Measurements from ENCODE around the gene EVX2. TPM values are rescaled to one million over a fixed set of nuclear protein-coding genes. Genes with fewer than 3 reads are reported as not detected.

Gene EVX2
- total RNA-seq, 1 donor from 2014 or later: not detected

GRCh38 chr2:176124110-176124946 lies 40.6 kb upstream of the EVX2 start:
- peaks cover 92% of the 10 kb centered on the region for H4K20me1 ChIP-seq (ENCODE audit: low read depth)

GRCh38 chr2:176123411-176124109 lies 39.8 kb upstream of the EVX2 start:
- Histone ChIP-seq H3K4me1 (no peaks in the 10 kb centered on the region), H3F3A (ENCODE audit: low read depth) (peaks cover 3% of the 10 kb centered on the region), H2AFZ (replicated peaks) (peak overlapping the region; percentile 68), H3K36me3 (no peaks in the 10 kb centered on the region), H3K4me3 (peak overlapping the region; percentile 42), H3K9ac (no peak overlapping the region), H3K27ac (no peak overlapping the region), H3K27me3 (peaks cover 100% of the 10 kb centered on the region), H3K4me2 (peak overlapping the region; percentile 79), H4K20me1 (ENCODE audit: low read depth) (peaks cover 88% of the 10 kb centered on the region), H3K79me2 (ENCODE audit: low read depth) (no peaks in the 10 kb centered on the region), H3K9me3 (ENCODE audit: low read depth) (no peaks in the 10 kb centered on the region)
- DNase-seq (ENCODE audit: low spot score): no peak
- Mint-ChIP-seq H3K4me1 (peaks cover 11% of the 10 kb centered on the region), H3K27ac (no peak overlapping the region), H3K9me3 (peaks cover 7% of the 10 kb centered on the region), H3K4me3 (peak overlapping the region; percentile 38), H3K36me3 (peaks cover 3% of the 10 kb centered on the region), H3K27me3 (ENCODE audit: insufficient read depth, low read depth) (peaks cover 85% of the 10 kb centered on the region)
- TF ChIP-seq EZH2phosphoT487 (IDR thresholded peaks at IDR 0.05) (peak; percentile 87), EZH2 (IDR thresholded peaks at IDR 0.05) (no peak)

More at GRCh38 chr2:176124110-176124946, 40.6 kb upstream of the EVX2 start:
- Histone ChIP-seq H3K36me3 (no peaks in the 10 kb centered on the region), H3F3A (ENCODE audit: low read depth) (peaks cover 3% of the 10 kb centered on the region), H3K4me2 (no peak overlapping the region), H3K4me3 (no peak overlapping the region), H3K9ac (no peak overlapping the region), H2AFZ (replicated peaks) (no peak overlapping the region), H3K9me3 (ENCODE audit: low read depth) (no peaks in the 10 kb centered on the region), H3K79me2 (ENCODE audit: low read depth) (no peaks in the 10 kb centered on the region), H3K4me1 (no peaks in the 10 kb centered on the region), H3K27ac (no peak overlapping the region), H3K27me3 (peaks cover 100% of the 10 kb centered on the region)
- peak overlapping the region; percentile 38 for H3K4me3 Mint-ChIP-seq
- H3K36me3 Mint-ChIP-seq: no peaks in the 10 kb centered on the region
- peaks cover 85% of the 10 kb centered on the region for H3K27me3 Mint-ChIP-seq (ENCODE audit: insufficient read depth, low read depth)
- DNase-seq (ENCODE audit: low spot score): no peak
- H3K4me1 Mint-ChIP-seq: peaks cover 17% of the 10 kb centered on the region
- TF ChIP-seq EZH2phosphoT487 (IDR thresholded peaks at IDR 0.05) (peak; percentile 45), CTCF (IDR thresholded peaks at IDR 0.05) (no peak), EZH2 (IDR thresholded peaks at IDR 0.05) (peak; percentile 87)
- H3K27ac Mint-ChIP-seq: no peak overlapping the region
- H3K9me3 Mint-ChIP-seq: peaks cover 5% of the 10 kb centered on the region

GRCh38 chr2:176122683-176123410 lies 39.1 kb upstream of the EVX2 start, which contains the start of gene HOXD9:
Gene HOXD9 (plus strand): TSS chr2:176122719. CDS start chr2:176122769, 50 bp downstream.
- Histone ChIP-seq H3K4me3 (peak within 1 kb of the TSS; percentile 42), H3K4me1 (no peaks in the 10 kb centered on the region), H3K4me2 (peak within 1 kb of the TSS; percentile 79), H3K9ac (no peak within 1 kb of the TSS), H3K36me3 (no peaks in the 10 kb centered on the region), H3K27ac (no peak within 1 kb of the TSS), H4K20me1 (ENCODE audit: low read depth) (peaks cover 86% of the 10 kb centered on the region), H3K79me2 (ENCODE audit: low read depth) (no peaks in the 10 kb centered on the region), H2AFZ (replicated peaks) (peak within 1 kb of the TSS; percentile 68), H3F3A (ENCODE audit: low read depth) (peaks cover 2% of the 10 kb centered on the region), H3K27me3 (peaks cover 100% of the 10 kb centered on the region), H3K9me3 (ENCODE audit: low read depth) (no peaks in the 10 kb centered on the region)
- peaks cover 86% of the 10 kb centered on the region for H3K27me3 Mint-ChIP-seq (ENCODE audit: insufficient read depth, low read depth)
- no peak within 1 kb of the TSS for H3K27ac Mint-ChIP-seq
- DNase-seq (ENCODE audit: low spot score): peak; percentile 67
- H3K36me3 Mint-ChIP-seq: peaks cover 3% of the 10 kb centered on the region
- H3K9me3 Mint-ChIP-seq: peaks cover 9% of the 10 kb centered on the region
- TF ChIP-seq CTCF (IDR thresholded peaks at IDR 0.05) (no peak), EZH2phosphoT487 (IDR thresholded peaks at IDR 0.05) (peak; percentile 79), EZH2 (IDR thresholded peaks at IDR 0.05) (peak; percentile 73)
- peak within 1 kb of the TSS; percentile 81 for H3K4me3 Mint-ChIP-seq
- peaks cover 5% of the 10 kb centered on the region for H3K4me1 Mint-ChIP-seq

Data from neural progenitor cell (in vitro differentiated cells).